Measurements from ENCODE around the gene RIMS4. TPM values are rescaled to one million over a fixed set of nuclear protein-coding genes. Genes with fewer than 3 reads are reported as not detected.

Gene RIMS4
- total and polyA plus RNA-seq, 9 donors = 0.95 to 17.2 (median 3.4) TPM

GRCh38 chr20:44792796-44793195 is 17.6 kb downstream of the RIMS4 start:
- DNase-seq = no peak

GRCh38 chr20:44790638-44791393 is 19.5 kb downstream of the RIMS4 start:
- no peak for DNase-seq
- no peaks in the 10 kb centered on the region for H3K4me1 ChIP-seq (ENCODE audit: insufficient read depth)
- H3K9me3 ChIP-seq = no peaks in the 10 kb centered on the region
- H3K27ac ChIP-seq = no peak overlapping the region
- no peak for TF ChIP-seq POLR2A (IDR thresholded peaks at IDR 0.05)
- no peak for TF ChIP-seq CTCF (IDR thresholded peaks at IDR 0.05)
- no peak for TF ChIP-seq EP300 (IDR thresholded peaks at IDR 0.05)
- H3K4me3 ChIP-seq = no peak overlapping the region
- WGBS, 3 donors = 83 to 87% (median 84%) methylated on average over 11 of the region's 11 CpGs
- no peaks in the 10 kb centered on the region for H3K27me3 ChIP-seq
- intact Hi-C loops (cut with DNase I) = no loop called here
- no peaks in the 10 kb centered on the region for H3K36me3 ChIP-seq

More at GRCh38 chr20:44792796-44793195, 17.6 kb downstream of the RIMS4 start:
- 79 to 83% (median 80%) methylated on average over 7 of the region's 7 CpGs for WGBS, 3 donors
- no peaks in the 10 kb centered on the region for H3K27me3 ChIP-seq
- TF ChIP-seq EP300 (IDR thresholded peaks at IDR 0.05) (no peak), CTCF (IDR thresholded peaks at IDR 0.05) (no peak), POLR2A (IDR thresholded peaks at IDR 0.05) (no peak)
- intact Hi-C loops (cut with DNase I) = no loop called here
- H3K36me3 ChIP-seq = no peaks in the 10 kb centered on the region
- H3K4me3 ChIP-seq = no peak overlapping the region
- H3K9me3 ChIP-seq = no peaks in the 10 kb centered on the region
- H3K4me1 ChIP-seq (ENCODE audit: insufficient read depth) = no peaks in the 10 kb centered on the region
- no peak overlapping the region for H3K27ac ChIP-seq

GRCh38 chr20:44788706-44789456 is 21.5 kb downstream of the RIMS4 start:
- Histone ChIP-seq H3K4me1 (ENCODE audit: insufficient read depth) (no peaks in the 10 kb centered on the region), H3K27ac (no peak overlapping the region), H3K9me3 (no peaks in the 10 kb centered on the region), H3K36me3 (no peaks in the 10 kb centered on the region), H3K27me3 (no peaks in the 10 kb centered on the region), H3K4me3 (no peak overlapping the region)
- TF ChIP-seq POLR2A (IDR thresholded peaks at IDR 0.05) = no peak
- TF ChIP-seq EP300 (IDR thresholded peaks at IDR 0.05) = no peak
- no peak for TF ChIP-seq CTCF (IDR thresholded peaks at IDR 0.05)
- no peak for DNase-seq
- WGBS, 3 donors = 76 to 82% (median 78%) methylated on average over 10 of the region's 10 CpGs
- intact Hi-C loops (cut with DNase I) = loop anchor here in 1 of 4 donors (5.0 kb wide), 1 partner anchor 78 kb away; no protein-coding TSS in a partner anchor

GRCh38 chr20:44787299-44787698 is 23.0 kb downstream of the RIMS4 start:
- Histone ChIP-seq H3K4me3 (no peak overlapping the region), H3K9me3 (no peaks in the 10 kb centered on the region), H3K27ac (no peak overlapping the region), H3K27me3 (no peaks in the 10 kb centered on the region), H3K36me3 (no peaks in the 10 kb centered on the region), H3K4me1 (ENCODE audit: insufficient read depth) (no peaks in the 10 kb centered on the region)
- 84 to 94% (median 84%) methylated on average over 7 of the region's 7 CpGs for WGBS, 3 donors
- intact Hi-C loops (cut with DNase I) = loop anchor here in 1 of 4 donors (5.0 kb wide), 1 partner anchor 80 kb away; no protein-coding TSS in a partner anchor
- TF ChIP-seq POLR2A (IDR thresholded peaks at IDR 0.05) = no peak
- TF ChIP-seq CTCF (IDR thresholded peaks at IDR 0.05) = no peak
- TF ChIP-seq EP300 (IDR thresholded peaks at IDR 0.05) = no peak
- DNase-seq = no peak

Data from ovary (tissue), 9 donors.